HAP-1 (cell line): ENCODE results near the gene PCSK6.

ENCODE experiments used
- DNase-seq, 2 experiments: peaks; one replicate each; pipeline ENCODE4 v3.0.0-alpha.2; 2016 to 2020; ENCODE audit warnings: low spot score in 2 of 2
- H3K27me3 ChIP-seq: fragments of 250-450 bp; sonication (Bioruptor Pico); 2 replicates; pipeline ENCODE4 v1.5.1; 2020; ENCODE audit warnings: low read depth, mild to moderate bottlenecking, moderate library complexity
- H3K36me3 ChIP-seq: fragments of 250-450 bp; sonication (Bioruptor Pico); replicated peaks from 2 replicates; pipeline ENCODE4 v1.5.1; 2020; ENCODE audit warnings: mild to moderate bottlenecking
- H3K4me1 ChIP-seq: fragments of 250-450 bp; sonication (Bioruptor Pico); 2 replicates; pipeline ENCODE4 v1.5.1; 2020; ENCODE audit warnings: mild to moderate bottlenecking
- H3K4me3 ChIP-seq: fragments of 250-450 bp; sonication (Bioruptor Pico); 2 replicates; pipeline ENCODE4 v1.5.1; 2020; ENCODE audit warnings: mild to moderate bottlenecking, moderate library complexity
- H3K9me3 ChIP-seq: fragments of 250-450 bp; sonication (Bioruptor Pico); 2 replicates; pipeline ENCODE4 v1.5.1; 2020; ENCODE audit warnings: mild to moderate bottlenecking, moderate library complexity
- in situ Hi-C: fragments of 300-500 bp; cut with MboI; formaldehyde crosslinking; loops from 3 replicates; pipeline ENCODE4 v1.14.3; 2020; ENCODE audit warnings: low sequenced_read_pairs, inconsistent platforms, mixed read lengths

PCSK6 gene

GRCh38 chr15:101277943-101278564 is 211.5 kb downstream of the PCSK6 start:
- Histone ChIP-seq H3K27me3 (no peaks in the 10 kb centered on the region), H3K4me3 (peak overlapping the region; percentile 68), H3K36me3 (peaks cover 56% of the 10 kb centered on the region), H3K9me3 (no peaks in the 10 kb centered on the region), H3K4me1 (no peaks in the 10 kb centered on the region)
- in situ Hi-C loops, result no loop called here
- no peak for DNase-seq

- Histone ChIP-seq H3K4me3 (peak within 1 kb of the TSS; percentile 68), H3K27me3 (no peaks in the 10 kb centered on the region), H3K4me1 (no peaks in the 10 kb centered on the region), H3K9me3 (no peaks in the 10 kb centered on the region), H3K36me3 (peaks cover 56% of the 10 kb centered on the region)
- peak; percentile 78 to 94 for DNase-seq
- in situ Hi-C loops, result no loop called here
These were observed 212.3 kb downstream of the PCSK6 start, which contains the start of gene SELENOS for GRCh38 chr15:101277038-101277822. Gene SELENOS, minus strand, starts transcription at chr15:101277485. Its CDS starts 68 bp downstream, at chr15:101277417.

GRCh38 chr15:101276501-101277037 is 212.9 kb downstream of the PCSK6 start:
- peak; percentile 43 to 59 for DNase-seq
- H3K4me1 ChIP-seq, result no peaks in the 10 kb centered on the region
- in situ Hi-C loops, result no loop called here
- H3K36me3 ChIP-seq, result peaks cover 56% of the 10 kb centered on the region
- H3K4me3 ChIP-seq, result peak overlapping the region; percentile 68
- H3K9me3 ChIP-seq, result no peaks in the 10 kb centered on the region
- H3K27me3 ChIP-seq, result no peaks in the 10 kb centered on the region

DNA sequence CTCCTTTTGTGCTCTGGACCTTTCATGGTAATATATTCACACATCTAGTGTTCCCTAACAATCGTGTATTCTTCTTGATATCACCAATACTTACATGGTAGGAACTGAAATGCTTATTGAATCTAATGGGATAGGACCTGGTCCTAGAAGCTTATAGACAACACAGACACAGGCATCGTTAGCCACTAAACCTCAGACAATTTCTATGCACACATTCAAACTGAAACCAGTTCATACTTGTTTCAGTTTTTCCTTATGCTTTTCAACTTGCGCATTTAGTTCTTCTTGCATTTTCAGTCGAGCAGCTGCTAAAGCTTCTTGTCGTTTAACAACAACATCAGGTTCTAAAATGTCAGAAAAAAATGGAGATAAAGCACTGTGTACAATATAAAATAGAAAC is 214.5 kb downstream of the PCSK6 start:
- Histone ChIP-seq H3K4me3 (no peak overlapping the region), H3K27me3 (no peaks in the 10 kb centered on the region), H3K36me3 (peaks cover 56% of the 10 kb centered on the region), H3K9me3 (no peaks in the 10 kb centered on the region), H3K4me1 (no peaks in the 10 kb centered on the region)
- DNase-seq, result no peak
- in situ Hi-C loops, result no loop called here

- no peak overlapping the region for H3K4me3 ChIP-seq
- H3K36me3 ChIP-seq, result peaks cover 60% of the 10 kb centered on the region
- in situ Hi-C loops, result loop anchor here (25.0 kb wide), 1 partner anchor 361 kb away; the partner anchor contains the start of gene LRRK1
- H3K9me3 ChIP-seq, result no peaks in the 10 kb centered on the region
- no peaks in the 10 kb centered on the region for H3K27me3 ChIP-seq
- H3K4me1 ChIP-seq, result no peaks in the 10 kb centered on the region
- no peak for DNase-seq
These were observed 216.0 kb downstream of the PCSK6 start for GRCh38 chr15:101273534-101273933.

DNA sequence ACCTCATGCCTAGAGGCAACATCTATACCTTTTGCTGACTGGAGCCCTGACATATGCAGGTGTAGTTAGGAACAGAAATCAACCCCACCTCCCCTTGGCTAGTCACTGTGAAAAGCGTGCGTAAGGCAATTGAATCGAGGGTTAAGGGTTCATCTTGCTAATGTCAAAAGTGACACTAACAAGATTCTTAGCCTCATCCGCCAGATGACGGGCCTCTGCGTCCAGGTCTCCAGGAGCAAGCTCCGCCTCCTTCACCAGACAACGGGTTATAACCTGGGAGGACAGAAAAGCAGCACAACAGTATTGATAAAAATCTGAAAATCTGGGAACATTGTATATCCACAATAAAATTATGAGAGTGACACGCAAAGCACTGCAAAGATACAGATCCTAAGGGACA is 216.9 kb downstream of the PCSK6 start:
- DNase-seq, result no peak
- Histone ChIP-seq H3K4me3 (no peak overlapping the region), H3K4me1 (no peaks in the 10 kb centered on the region), H3K27me3 (no peaks in the 10 kb centered on the region), H3K9me3 (no peaks in the 10 kb centered on the region), H3K36me3 (peaks cover 60% of the 10 kb centered on the region)
- in situ Hi-C loops, result loop anchor here (25.0 kb wide), 1 partner anchor 360 kb away; the partner anchor contains the start of gene LRRK1

GRCh38 chr15:101269479-101270223 is 219.9 kb downstream of the PCSK6 start:
- Histone ChIP-seq H3K36me3 (peaks cover 50% of the 10 kb centered on the region), H3K4me3 (no peak overlapping the region), H3K4me1 (no peaks in the 10 kb centered on the region), H3K9me3 (no peaks in the 10 kb centered on the region), H3K27me3 (no peaks in the 10 kb centered on the region)
- in situ Hi-C loops, result loop anchor here (10.0 to 25.0 kb wide), 2 partner anchors 357 to 655 kb away; partner anchors contain the start of gene LRRK1
- DNase-seq, result peak in 1 of 2 experiments; percentile 46

DNA sequence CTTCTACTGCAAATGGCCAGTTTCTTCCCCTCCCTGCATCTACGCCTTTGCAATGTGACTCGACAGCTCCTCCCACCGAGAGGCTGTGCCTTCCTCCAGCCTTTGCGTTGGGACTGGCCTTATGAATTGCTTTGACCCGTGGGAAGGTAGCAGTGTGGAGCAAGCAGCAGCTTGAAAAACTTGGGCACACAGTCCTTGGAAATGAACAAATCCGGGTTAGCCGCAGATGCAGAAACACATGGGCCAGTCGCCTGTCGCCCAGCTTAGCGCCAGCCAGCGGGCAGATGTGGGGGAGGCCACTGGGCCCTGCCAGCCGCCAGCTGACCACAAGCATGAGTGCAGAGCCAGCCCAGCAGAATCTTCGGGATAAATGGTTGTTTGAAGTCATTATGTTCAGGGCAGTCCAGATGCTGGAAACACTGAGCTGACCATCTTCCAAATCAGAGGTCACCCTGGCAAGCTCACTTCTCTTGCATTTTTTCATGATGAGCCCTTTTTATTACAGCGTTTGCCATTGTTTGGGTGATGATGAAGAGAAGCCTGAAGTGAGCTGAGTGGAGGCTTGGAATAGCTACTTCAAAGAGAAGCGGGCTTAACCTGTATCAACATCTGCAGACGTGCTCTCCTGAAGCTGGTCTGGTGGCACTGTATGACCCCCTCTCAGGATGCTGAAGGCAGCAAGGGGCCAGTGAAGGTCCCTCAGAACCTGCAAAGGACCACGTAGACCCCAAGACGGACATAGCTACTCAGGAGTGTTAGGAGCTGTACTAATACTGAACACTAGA is 222.0 kb downstream of the PCSK6 start:
- Histone ChIP-seq H3K36me3 (peaks cover 29% of the 10 kb centered on the region), H3K9me3 (no peaks in the 10 kb centered on the region), H3K4me1 (no peaks in the 10 kb centered on the region), H3K27me3 (no peaks in the 10 kb centered on the region), H3K4me3 (no peak overlapping the region)
- in situ Hi-C loops, result loop anchor here (10.0 to 25.0 kb wide), 2 partner anchors 355 to 653 kb away; partner anchors contain the start of gene LRRK1
- DNase-seq, result no peak

DNA sequence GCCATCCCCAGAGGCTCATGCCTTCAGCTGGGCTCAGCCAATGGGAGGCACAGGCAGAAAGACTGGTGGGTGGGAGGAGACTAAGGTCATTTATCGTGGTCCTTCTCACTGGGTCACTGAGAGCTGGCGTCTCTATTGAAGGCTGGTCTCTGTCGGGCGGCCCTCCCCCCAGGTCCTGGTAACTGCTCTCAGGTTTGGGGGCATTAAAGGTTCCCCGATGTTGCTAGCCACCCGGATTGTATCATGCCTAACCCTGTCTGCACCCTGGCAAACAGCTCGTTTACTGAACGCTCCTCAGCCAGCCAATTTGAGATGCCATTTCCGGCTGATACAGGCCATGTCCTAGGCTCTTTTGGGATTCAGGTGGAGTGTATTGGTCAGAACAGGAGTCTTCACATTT is 222.7 kb downstream of the PCSK6 start:
- in situ Hi-C loops, result loop anchor here (10.0 to 25.0 kb wide), 2 partner anchors 354 to 652 kb away; partner anchors contain the start of gene LRRK1

GRCh38 chr15:101266034-101266433 is 223.5 kb downstream of the PCSK6 start:
- Histone ChIP-seq H3K36me3 (peaks cover 14% of the 10 kb centered on the region), H3K27me3 (no peaks in the 10 kb centered on the region), H3K4me1 (no peaks in the 10 kb centered on the region), H3K9me3 (no peaks in the 10 kb centered on the region), H3K4me3 (no peak overlapping the region)
- no peak for DNase-seq
- in situ Hi-C loops, result loop anchor here (10.0 to 25.0 kb wide), 2 partner anchors 354 to 651 kb away; partner anchors contain the start of gene LRRK1

More for the DNA sequence above, 222.7 kb downstream of the PCSK6 start:
- no peaks in the 10 kb centered on the region for H3K4me1 ChIP-seq
- H3K27me3 ChIP-seq, result no peaks in the 10 kb centered on the region
- H3K9me3 ChIP-seq, result no peaks in the 10 kb centered on the region
- DNase-seq, result no peak
- H3K36me3 ChIP-seq, result peaks cover 22% of the 10 kb centered on the region
- H3K4me3 ChIP-seq, result no peak overlapping the region

DNA sequence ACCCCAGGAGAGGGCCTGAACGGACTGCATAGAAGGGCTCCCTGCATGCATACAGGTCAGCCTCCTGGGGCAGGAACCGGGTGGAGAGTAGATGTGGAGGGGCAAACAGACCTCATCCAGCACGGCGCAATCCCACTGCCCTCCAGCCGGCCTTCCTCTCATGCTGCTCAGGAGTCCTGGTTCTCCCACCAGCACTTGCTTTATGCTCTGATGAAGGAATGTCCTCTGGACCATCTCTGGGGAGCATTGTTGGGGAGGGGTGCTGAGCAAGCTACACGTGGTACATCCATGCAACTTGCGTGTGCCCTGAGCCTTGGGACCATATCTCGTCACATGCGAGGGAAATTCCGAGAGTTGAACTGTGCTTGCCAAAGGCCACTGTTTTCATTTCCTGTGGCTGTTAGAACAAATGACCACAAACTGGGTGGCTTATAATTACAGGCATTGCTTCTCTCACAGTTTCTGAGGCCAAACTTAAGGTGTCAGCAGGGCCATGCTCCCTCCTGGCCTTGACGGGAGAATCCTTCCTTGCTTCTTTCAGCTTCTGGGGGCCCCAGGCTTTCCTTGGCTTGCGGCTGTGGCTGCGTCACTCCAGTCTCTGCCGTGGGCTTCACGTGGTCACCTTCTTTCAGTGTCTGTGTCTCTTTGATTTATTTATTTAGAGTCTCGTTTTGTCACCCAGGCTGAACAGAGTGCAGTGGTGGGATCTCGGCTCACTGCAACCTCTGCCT is 224.4 kb downstream of the PCSK6 start:
- Histone ChIP-seq H3K9me3 (no peaks in the 10 kb centered on the region), H3K27me3 (no peaks in the 10 kb centered on the region), H3K4me1 (no peaks in the 10 kb centered on the region), H3K36me3 (peaks cover 6% of the 10 kb centered on the region), H3K4me3 (no peak overlapping the region)
- in situ Hi-C loops, result loop anchor here (10.0 to 25.0 kb wide), 2 partner anchors 353 to 650 kb away; partner anchors contain the start of gene LRRK1
- DNase-seq, result no peak

DNA sequence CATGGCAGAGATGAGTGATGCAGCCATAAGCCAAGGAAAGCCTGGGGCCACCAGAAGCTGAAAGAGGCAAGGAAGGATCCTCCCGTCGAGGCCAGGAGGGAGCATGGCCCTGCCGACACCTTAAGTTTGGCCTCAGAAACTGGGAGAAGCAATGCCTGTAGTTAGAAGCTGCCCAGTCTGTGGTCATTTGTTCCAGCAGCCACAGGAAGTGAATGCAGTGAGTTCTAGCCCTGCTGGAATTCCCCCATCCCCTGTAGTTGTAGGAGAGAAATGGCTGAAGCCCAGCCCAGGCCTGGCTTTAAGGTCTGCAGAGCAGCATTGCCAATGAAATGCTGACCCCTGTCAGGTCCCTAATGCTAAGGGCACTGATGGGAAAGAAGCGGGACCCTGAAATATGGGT is 225.5 kb downstream of the PCSK6 start:
- no peaks in the 10 kb centered on the region for H3K27me3 ChIP-seq
- H3K4me3 ChIP-seq, result no peak overlapping the region
- H3K4me1 ChIP-seq, result no peaks in the 10 kb centered on the region
- H3K9me3 ChIP-seq, result no peaks in the 10 kb centered on the region
- DNase-seq, result no peak
- H3K36me3 ChIP-seq, result no peaks in the 10 kb centered on the region
- in situ Hi-C loops, result loop anchor here (10.0 to 25.0 kb wide), 2 partner anchors 352 to 649 kb away; partner anchors contain the start of gene LRRK1
